ENCODE results near the gene ATL1.
A peak's percentile ranks its signal among the peaks of the same experiment; 100 is the strongest.
"Not testable (repeated sequence)": the region's sequence is repeated elsewhere in the genome, so short reads cannot be mapped to it uniquely, and the experiment has no call there.

Gene ATL1

GRCh38 chr14:50659327-50659974, 99.5 kb downstream of the ATL1 start:
- Histone ChIP-seq H3K36me3 (ENCODE audit: control insufficient read depth in 2 of 2, insufficient read depth in 1 of 2, low read length in 2 of 2) (peaks cover 0 to 20% of the 10 kb centered on the region in 2 experiments; a peak in 2 of 3 replicates), H3K9me3 (ENCODE audit: control insufficient read depth, insufficient read depth, low read depth, low read length) (no peaks in the 10 kb centered on the region), H3K27ac (ENCODE audit: extremely low read depth, low read depth, low read length) (no peak overlapping the region), H3K4me1 (ENCODE audit: control insufficient read depth, insufficient read depth, low read length) (peaks cover 14% of the 10 kb centered on the region), H3K4me3 (ENCODE audit: low read depth, low read length) (no peak overlapping the region)
- TF ChIP-seq ZNF600 (tag by site-specific recombination; IDR thresholded peaks at IDR 0.05): 0 out of 2 replicates have a peak, but pooled peaks have one; percentile 24
- 0 out of 2 replicates have a peak, but pooled peaks have one; percentile 8 for TF ChIP-seq ZBTB44 (tag by site-specific recombination; IDR thresholded peaks at IDR 0.05)
- TF ChIP-seq ZNF121 (tag by site-specific recombination; IDR thresholded peaks at IDR 0.05): peak; percentile 65
- no peak for TF ChIP-seq ZNF23 (tag by site-specific recombination; IDR thresholded peaks at IDR 0.05; ENCODE audit: borderline replicate concordance)
- ChIA-PET CTCF (interaction anchor here (0.6 to 1.2 kb wide), 3 partner anchors 9 to 111 kb away, joined by 3 read pairs; partner anchors contain the start of gene SAV1), POLR2A (interaction anchor here (2.0 kb wide), 1 partner anchor 9 kb away, joined by 8 read pairs; the partner anchor contains the start of gene SAV1)

- POLR2A ChIA-PET; H3K9me3 ChIP-seq (ENCODE audit: control insufficient read depth, insufficient read depth, low read depth, low read length); H3K4me1 ChIP-seq (ENCODE audit: control insufficient read depth, insufficient read depth, low read length); H3K4me3 ChIP-seq (ENCODE audit: low read depth, low read length); CTCF ChIA-PET; H3K27ac ChIP-seq (ENCODE audit: extremely low read depth, low read depth, low read length): not testable (repeated sequence)
- peaks cover 0 to 25% of the 10 kb centered on the region in 2 experiments; a peak in 2 of 3 replicates for H3K36me3 ChIP-seq (ENCODE audit: control insufficient read depth in 2 of 2, insufficient read depth in 1 of 2, low read length in 2 of 2)
Observed at GRCh38 chr14:50664579-50664978, 104.6 kb downstream of the ATL1 start.

GRCh38 chr14:50665300-50665699, 105.4 kb downstream of the ATL1 start:
- CTCF ChIA-PET: interaction anchor here (0.9 kb wide), 1 partner anchor 49 kb away, joined by 4 read pairs; no protein-coding TSS in a partner anchor
- POLR2A ChIA-PET; H3K9me3 ChIP-seq (ENCODE audit: control insufficient read depth, insufficient read depth, low read depth, low read length); H3K27ac ChIP-seq (ENCODE audit: extremely low read depth, low read depth, low read length); H3K4me3 ChIP-seq (ENCODE audit: low read depth, low read length); H3K4me1 ChIP-seq (ENCODE audit: control insufficient read depth, insufficient read depth, low read length): not testable (repeated sequence)
- H3K36me3 ChIP-seq (ENCODE audit: control insufficient read depth in 2 of 2, insufficient read depth in 1 of 2, low read length in 2 of 2): peaks cover 0 to 25% of the 10 kb centered on the region in 2 experiments; a peak in 2 of 3 replicates

GRCh38 chr14:50666772-50667683, 107.1 kb downstream of the ATL1 start:
- ChIA-PET CTCF (interaction anchor here (0.5 to 1.2 kb wide), 5 partner anchors 22 to 123 kb away, joined by 3 to 6 read pairs (median 3); no protein-coding TSS in a partner anchor), POLR2A (interaction anchor here (0.7 to 1.1 kb wide), 6 partner anchors 11 to 611 kb away, joined by 3 to 5 read pairs (median 4); no protein-coding TSS in a partner anchor)
- H3K4me1 ChIP-seq (ENCODE audit: control insufficient read depth, insufficient read depth, low read length): peaks cover 6% of the 10 kb centered on the region; the same call in 1 of the 2 replicates
- no peaks in the 10 kb centered on the region for H3K9me3 ChIP-seq (ENCODE audit: control insufficient read depth, insufficient read depth, low read depth, low read length)
- peaks cover 0 to 11% of the 10 kb centered on the region in 2 experiments; a peak in 2 of 3 replicates for H3K36me3 ChIP-seq (ENCODE audit: control insufficient read depth in 2 of 2, insufficient read depth in 1 of 2, low read length in 2 of 2)
- H3K27ac ChIP-seq (ENCODE audit: extremely low read depth, low read depth, low read length): peak overlapping the region; percentile 98
- H3K4me3 ChIP-seq (ENCODE audit: low read depth, low read length): peak overlapping the region; percentile 80
- no peak for TF ChIP-seq ZNF747 (tag by site-specific recombination; IDR thresholded peaks at IDR 0.05)
- peak; percentile 68 for TF ChIP-seq ZNF629 (tag by site-specific recombination; IDR thresholded peaks at IDR 0.05)
- no peak for TF ChIP-seq GFI1B (tag by site-specific recombination; IDR thresholded peaks at IDR 0.05)
- 0 out of 2 replicates have a peak, but pooled peaks have one; percentile 15 for TF ChIP-seq MZF1 (tag by site-specific recombination; IDR thresholded peaks at IDR 0.05; ENCODE audit: borderline replicate concordance)
- 0 out of 2 replicates have a peak, but pooled peaks have one; percentile 1 for TF ChIP-seq ZNF335 (tag by site-specific recombination; conservative IDR thresholded peaks at IDR 0.05)
- TF ChIP-seq ZNF211 (tag by site-specific recombination; IDR thresholded peaks at IDR 0.05; ENCODE audit: low read depth): no peak
- no peak for TF ChIP-seq ZNF223 (tag by site-specific recombination; IDR thresholded peaks at IDR 0.05)
- peak; percentile 64 for TF ChIP-seq ZBTB10 (tag by site-specific recombination; IDR thresholded peaks at IDR 0.05)
- TF ChIP-seq ZSCAN30 (tag by site-specific recombination; IDR thresholded peaks at IDR 0.05): no peak
- TF ChIP-seq BCL11A (tag by site-specific recombination; IDR thresholded peaks at IDR 0.05; ENCODE audit: low read depth): no peak
- peak; percentile 90 for TF ChIP-seq PATZ1 (tag by site-specific recombination; IDR thresholded peaks at IDR 0.05)
- no peak for TF ChIP-seq ZNF112 (tag by site-specific recombination; IDR thresholded peaks at IDR 0.05)
- no peak for TF ChIP-seq ZNF530 (tag by site-specific recombination; IDR thresholded peaks at IDR 0.05; ENCODE audit: low read depth)
- TF ChIP-seq PRDM1 (tag by site-specific recombination; IDR thresholded peaks at IDR 0.05): peak; percentile 42; the same call in 1 of the 2 replicates

Data from HEK293 (cell line).